Adipose tissue (tissue), 3 donors: Measurements from ENCODE around the gene NF2. TPM values are rescaled to one million over a fixed set of nuclear protein-coding genes. Genes with fewer than 3 reads are reported as not detected.

Experiments
- H3K27ac ChIP-seq: one replicate; pipeline ENCODE4 v1.5.1; 2013; ENCODE audit warnings: low read depth, low read length
- WGBS, 3 donors: extraction: QIAGEN DNeasy Blood & Tissue Kit; methylation state at CpG; one replicate each; pipeline ENCODE4 v1.1.7; 2013; 5-methylcytosine and 5-hydroxymethylcytosine counted together
- polyA plus RNA-seq, 3 donors: library from polyadenylated mRNA; stranded (reverse); fragments of 200-250 nt; gene quantifications; one replicate each; pipeline ENCODE4 v1.2.3, GENCODE V29; 2013
- donor health status: healthy with polysubstance abuse.
- donor health status: Bipolar disorder and iron deficiency.
- donor health status: healthy.

Gene NF2
- polyA plus RNA-seq, 3 donors, result 5.2 to 15.9 (median 8.3) TPM

DNA sequence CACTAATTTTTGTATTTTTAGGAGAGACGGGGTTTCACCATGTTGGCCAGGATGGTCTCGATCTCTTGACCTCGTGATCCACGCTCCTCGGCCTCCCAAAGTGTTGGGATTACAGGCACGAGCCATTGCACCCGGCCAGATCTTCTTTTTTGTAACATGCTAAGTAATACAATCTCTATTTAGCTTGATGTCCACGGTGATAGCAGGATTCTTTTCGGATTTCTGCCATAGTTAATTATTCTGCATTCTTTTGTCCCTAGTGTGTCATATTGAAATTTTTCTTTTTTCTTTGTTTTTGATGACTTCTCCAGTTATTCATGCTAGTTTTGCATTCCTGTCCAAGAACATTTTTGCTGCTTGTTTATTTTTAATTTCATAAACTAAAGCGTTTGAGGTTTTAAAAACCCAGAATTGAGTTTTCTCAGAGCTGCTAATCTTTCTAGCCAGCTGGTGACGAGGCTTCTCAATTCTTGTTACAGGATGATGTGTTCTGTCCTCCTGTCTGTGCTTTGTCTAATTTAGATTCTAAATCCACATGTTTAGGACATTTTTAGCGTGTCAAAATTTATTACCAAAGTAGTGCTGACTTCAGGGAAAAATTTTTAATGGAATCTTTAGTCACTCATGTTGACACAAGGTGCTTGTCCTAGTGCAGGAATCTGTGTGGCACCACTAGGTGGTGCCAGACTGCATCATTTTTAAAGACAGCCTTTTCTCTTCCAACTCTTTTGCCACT lies 21.8 kb downstream of the NF2 start:
- H3K27ac ChIP-seq, result no peak overlapping the region
- 67 to 71% (median 70%) methylated on average over 12 of the region's 12 CpGs for WGBS, 3 donors

DNA sequence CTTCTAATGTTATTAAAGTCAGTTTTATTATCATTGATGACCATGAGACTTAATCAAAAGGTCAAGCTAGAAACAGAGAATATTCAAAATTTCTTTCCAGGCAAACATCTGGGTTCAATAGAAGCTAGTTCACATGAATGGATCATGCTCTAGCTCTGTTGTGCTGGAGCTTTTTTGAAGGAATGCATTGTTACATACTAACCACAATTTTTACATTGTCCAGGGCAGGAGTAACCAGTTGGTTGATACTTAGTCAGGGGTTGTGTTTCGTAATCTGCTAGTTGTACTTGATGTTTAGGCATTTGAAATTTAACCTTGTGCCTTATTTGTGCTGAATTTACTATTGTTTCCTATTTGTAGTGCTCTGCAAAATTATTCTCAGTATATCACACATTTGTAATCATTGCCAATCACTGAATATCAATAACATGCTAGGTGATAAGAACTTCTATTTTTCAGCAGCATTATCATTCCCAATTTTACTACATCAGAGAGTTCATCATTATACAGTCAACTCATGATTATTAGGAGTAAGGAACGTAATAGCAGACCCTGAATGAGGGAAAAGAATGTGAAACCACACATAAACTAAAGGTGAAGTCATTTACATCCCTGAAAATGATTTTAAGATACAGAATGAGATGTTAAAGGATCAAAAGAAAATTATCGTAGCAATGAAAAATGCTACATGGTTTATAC lies 23.2 kb downstream of the NF2 start:
- WGBS, 3 donors, result 90 to 95% (median 94%) methylated on average over 3 of the region's 3 CpGs
- H3K27ac ChIP-seq, result no peak overlapping the region

DNA sequence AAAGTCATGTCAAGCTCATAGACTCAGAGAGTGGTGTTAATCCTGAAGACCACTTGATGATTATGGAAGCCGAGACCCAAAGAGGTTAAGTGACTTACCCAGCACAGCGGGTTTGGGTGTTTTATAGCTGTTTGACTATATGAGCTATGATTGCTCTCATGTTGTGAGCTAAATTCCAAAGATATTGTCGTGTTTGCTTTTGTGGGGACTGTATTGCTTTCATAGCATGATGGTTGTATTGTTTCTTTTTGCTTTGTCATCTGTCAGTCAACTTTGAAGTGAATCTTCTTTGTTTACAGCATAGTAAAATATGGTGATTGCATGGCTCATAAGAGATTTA lies 23.7 kb downstream of the NF2 start:
- 92 to 96% (median 94%) methylated on average over 3 of the region's 3 CpGs for WGBS, 3 donors
- H3K27ac ChIP-seq, result no peak overlapping the region

- no peak overlapping the region for H3K27ac ChIP-seq
- 72 to 88% (median 86%) methylated on average over 10 of the region's 10 CpGs for WGBS, 3 donors
Measured at GRCh38 chr22:29628996-29629902, 25.8 kb downstream of the NF2 start.

GRCh38 chr22:29629903-29630516 lies 26.6 kb downstream of the NF2 start:
- no peak overlapping the region for H3K27ac ChIP-seq
- 37 to 95% (median 95%) methylated on average over 2 of the region's 2 CpGs for WGBS, 3 donors

DNA sequence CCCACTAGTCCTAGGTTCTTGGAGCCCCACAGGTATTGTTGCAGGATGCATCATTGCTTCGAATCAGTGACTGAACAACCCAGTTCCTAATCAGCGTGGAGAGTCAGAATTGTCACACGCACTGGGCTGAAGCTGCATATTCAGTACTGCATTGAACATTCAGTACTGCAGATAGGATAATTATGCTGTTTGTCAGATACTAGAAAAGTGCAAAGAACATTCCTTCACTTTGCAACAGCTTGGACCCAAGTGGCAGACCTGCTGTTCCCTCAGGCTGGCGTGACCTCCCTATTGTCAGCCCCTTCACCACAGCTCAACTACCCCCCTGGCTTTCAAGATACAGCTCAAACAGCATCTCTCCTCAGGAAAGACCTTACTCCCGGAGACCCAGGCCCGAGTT lies 27.6 kb downstream of the NF2 start:
- 87 to 94% (median 90%) methylated on average over 6 of the region's 6 CpGs for WGBS, 3 donors
- no peak overlapping the region for H3K27ac ChIP-seq

- H3K27ac ChIP-seq, result no peak overlapping the region
- 31 to 79% (median 76%) methylated on average over 1 of the region's 1 CpG for WGBS, 3 donors
Measured at GRCh38 chr22:29631725-29632124, 28.3 kb downstream of the NF2 start.

DNA sequence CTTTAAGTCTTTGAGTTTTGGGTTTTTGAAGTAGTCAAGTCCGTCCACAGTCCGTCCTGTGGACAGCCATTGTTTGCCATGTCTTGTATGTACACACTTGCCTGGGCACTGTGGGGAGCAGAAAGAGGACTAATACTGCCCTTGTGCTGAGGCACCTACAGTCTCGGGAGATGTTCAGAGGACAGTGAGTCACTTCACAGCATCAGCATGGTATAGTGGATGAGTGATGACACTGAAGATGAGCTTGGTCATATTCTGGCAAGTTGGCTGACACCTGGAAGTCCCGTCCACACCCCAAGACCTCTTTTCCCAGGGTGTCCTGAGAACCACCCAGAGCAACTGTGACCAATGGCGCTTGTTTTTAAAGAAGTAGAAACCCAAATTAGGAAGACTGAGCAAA lies 29.2 kb downstream of the NF2 start:
- WGBS, 3 donors, result 93 to 95% (median 93%) methylated on average over 5 of the region's 5 CpGs
- H3K27ac ChIP-seq, result no peak overlapping the region

DNA sequence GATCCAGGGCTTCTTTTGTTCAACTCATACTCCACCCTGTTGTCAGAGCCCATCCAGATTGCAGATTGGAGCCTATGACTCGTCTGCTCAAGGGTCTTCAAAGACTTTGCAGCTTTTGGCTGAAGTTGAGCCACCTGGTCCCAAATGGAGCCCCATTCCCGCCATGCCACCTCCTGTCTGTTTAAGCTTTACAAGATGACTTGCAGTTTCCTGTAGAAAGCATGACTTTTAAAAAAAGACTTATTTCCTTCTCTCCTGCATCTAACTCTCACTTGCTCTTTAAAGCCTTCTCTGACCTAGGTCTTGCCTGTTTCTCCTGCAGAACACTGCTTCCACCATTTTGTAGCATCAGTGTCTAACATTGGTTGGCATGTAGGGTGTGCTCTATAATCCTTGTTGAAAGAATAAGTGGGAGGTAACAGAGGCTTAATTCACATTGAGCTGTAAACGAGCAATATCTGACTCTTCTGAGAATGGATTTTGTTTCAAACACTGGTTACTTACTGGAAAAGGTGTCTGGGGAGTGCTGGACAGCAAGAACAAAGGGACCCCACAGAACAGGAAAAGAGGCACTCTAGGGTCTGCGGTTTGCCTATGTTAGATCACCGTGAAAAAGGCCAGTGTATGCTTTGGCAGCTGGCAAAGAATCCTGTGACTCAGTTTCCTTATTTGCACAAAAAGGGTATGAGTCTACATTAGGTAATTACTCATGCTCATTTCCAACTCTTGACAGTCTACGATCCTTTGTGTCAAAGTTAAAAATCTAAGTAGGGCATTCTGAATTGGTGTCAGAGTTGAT lies 30.3 kb downstream of the NF2 start:
- WGBS, 3 donors, result 64 to 72% (median 68%) methylated on average over 6 of the region's 6 CpGs
- no peak overlapping the region for H3K27ac ChIP-seq

- 63 to 81% (median 80%) methylated on average over 2 of the region's 2 CpGs for WGBS, 3 donors
- no peak overlapping the region for H3K27ac ChIP-seq
Measured at GRCh38 chr22:29634847-29635246, 31.4 kb downstream of the NF2 start.

DNA sequence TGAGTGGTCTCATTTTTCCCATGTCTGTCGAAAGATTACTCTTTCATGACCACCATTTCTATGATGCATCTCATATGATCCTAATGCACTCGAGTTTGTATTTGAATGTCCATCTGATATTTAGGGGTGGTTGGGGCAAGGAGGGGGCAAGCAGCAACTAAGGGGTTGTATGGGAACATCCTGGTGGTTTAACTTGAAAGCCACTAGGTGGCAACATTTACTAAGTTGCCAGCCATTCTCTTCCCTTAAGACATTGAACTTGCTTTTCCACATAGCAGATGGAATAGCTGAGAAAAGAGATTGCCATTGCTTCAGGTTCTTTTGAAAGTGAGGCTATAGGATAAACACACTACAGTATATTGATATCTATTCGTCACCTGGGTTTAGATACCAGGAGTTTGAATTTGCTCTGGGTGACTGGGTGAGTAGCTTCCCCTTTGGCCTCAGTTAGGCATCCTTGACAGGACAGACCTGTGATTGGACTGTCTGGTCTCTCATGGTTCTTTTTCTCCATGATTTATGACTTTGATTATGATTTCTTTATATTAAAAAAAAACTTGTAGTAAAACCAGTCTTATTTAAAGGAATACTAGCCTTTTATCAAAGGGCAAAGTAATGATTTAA lies 32.4 kb downstream of the NF2 start:
- WGBS, 3 donors, result 36 to 52% (median 50%) methylated on average over 3 of the region's 3 CpGs
- no peak overlapping the region for H3K27ac ChIP-seq

DNA sequence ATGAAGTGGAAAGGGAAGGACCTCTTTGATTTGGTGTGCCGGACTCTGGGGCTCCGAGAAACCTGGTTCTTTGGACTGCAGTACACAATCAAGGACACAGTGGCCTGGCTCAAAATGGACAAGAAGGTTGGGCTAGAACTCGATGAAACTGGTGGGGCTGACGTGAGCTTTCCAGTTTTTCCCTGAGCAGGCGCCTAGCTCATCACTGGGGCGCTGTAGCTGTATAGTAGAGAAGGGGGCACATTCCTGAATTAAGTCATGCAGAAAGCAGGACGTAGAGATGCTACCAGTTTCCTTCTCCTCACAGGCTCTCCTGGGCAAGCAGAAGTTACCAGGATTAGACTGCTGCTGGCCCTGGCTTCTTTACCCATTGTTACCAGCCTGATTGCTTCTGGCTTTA lies 33.3 kb downstream of the NF2 start:
- WGBS, 3 donors, result 71 to 87% (median 86%) methylated on average over 7 of the region's 7 CpGs
- no peak overlapping the region for H3K27ac ChIP-seq

DNA sequence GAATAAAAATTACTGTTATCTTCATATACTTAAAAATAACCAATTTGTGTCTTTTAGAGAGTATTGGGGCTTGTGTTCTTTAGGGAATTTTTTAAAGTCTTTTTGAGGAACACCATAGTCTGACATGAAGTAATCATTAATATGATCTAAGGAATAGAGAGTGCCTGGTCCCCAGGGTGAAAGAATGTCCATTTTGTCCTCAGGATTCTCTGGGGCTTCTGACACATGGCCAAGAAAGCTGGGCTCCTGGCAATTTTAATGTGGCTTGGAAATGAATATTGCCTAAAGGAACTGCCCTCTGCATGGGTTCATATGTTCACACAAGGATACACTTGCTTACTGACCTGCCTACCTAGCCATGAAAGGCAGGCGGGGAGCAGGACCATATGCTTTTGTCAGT lies 33.7 kb downstream of the NF2 start:
- H3K27ac ChIP-seq, result no peak overlapping the region
- 92 to 100% (median 100%) methylated on average over 1 of the region's 1 CpG for WGBS, 3 donors

DNA sequence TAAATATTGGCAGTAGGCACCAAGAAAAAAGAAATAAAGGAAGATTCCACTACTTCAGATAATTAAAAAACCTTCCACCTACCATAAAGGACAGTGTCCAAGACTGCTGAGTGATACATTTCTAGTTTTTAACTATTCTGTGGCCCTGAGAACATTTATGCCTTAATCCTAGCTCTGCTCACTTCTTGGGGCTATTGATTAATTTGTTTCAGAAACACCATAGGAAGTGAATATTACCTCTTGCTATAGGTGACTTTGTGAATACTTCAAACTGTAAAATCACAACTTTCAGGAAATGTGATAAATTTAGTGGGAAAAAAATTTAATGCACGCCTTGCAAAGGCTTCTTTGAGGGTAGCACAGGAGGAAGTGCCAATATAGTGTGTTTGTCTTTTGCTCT lies 35.2 kb downstream of the NF2 start:
- H3K27ac ChIP-seq, result no peak overlapping the region
- 82 to 91% (median 87%) methylated on average over 1 of the region's 1 CpG for WGBS, 3 donors

- no peak overlapping the region for H3K27ac ChIP-seq
Measured at GRCh38 chr22:29639096-29639495, 35.7 kb downstream of the NF2 start.

DNA sequence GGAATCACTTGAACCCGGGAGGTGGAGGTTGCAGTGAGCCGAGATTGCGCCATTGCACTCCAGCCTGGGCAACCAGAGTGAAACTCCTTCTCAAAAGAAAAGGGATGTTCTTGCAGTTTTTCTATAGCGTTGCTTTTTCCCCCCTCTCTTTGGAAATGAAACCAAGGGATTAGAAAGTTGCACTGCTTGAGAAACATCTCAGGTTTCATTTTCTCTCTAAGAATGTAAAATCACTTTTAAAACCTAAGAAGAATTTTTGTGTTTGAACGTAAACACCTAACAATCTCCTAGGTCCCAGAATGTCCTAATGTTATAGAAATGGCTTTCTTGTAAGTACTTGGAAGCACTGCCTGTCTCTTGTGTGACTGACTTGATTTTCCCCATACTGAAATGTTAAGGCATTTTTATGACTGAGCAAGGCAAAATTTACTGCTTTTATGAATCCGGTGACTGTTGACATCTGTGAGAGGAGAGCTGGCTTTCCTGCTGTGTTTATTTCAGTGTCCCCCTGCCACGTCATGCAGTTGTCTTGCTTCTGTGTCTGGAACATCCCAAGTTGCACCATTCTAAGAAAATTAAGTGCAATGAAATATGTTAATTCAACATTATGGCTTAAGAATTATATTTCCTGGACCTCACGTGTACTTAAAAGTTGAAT lies 37.7 kb downstream of the NF2 start:
- H3K27ac ChIP-seq, result no peak overlapping the region
- 66 to 77% (median 68%) methylated on average over 8 of the region's 8 CpGs for WGBS, 3 donors

DNA sequence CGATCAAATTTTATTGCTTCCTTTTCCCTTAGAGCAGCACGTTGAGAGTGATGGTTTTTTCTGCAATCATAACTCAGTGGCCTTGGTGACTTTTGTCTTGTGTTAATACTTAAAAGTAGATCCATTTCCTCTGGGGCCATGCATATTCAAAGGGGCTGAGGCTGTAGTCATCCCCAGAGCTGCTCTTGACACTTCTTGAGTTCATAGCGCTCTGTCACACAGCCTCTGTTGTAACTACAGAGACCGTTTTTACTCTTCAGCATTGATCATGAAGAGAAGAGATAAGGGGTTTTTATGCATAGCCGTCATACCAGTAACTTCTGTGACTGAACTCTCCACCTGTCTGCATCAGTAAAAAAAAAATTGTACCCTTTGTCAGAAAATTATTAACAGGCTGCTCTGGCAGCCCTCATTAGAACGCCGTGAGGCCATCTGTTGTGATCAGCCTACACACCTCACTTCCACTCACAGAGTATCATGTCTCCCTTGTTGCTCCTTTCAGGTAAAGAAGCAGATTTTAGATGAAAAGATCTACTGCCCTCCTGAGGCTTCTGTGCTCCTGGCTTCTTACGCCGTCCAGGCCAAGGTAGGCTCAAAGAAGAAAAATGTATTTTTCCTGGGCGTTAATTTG lies 38.4 kb downstream of the NF2 start:
- 66 to 81% (median 78%) methylated on average over 10 of the region's 10 CpGs for WGBS, 3 donors
- no peak overlapping the region for H3K27ac ChIP-seq
